ENCODE results near the gene VAV3. TPM values are rescaled to one million over a fixed set of nuclear protein-coding genes. Genes with fewer than 3 reads are reported as not detected.

The VAV3 gene
- total RNA-seq, 2 experiments from 2014 or later: 2.3 to 8.3 TPM

DNA sequence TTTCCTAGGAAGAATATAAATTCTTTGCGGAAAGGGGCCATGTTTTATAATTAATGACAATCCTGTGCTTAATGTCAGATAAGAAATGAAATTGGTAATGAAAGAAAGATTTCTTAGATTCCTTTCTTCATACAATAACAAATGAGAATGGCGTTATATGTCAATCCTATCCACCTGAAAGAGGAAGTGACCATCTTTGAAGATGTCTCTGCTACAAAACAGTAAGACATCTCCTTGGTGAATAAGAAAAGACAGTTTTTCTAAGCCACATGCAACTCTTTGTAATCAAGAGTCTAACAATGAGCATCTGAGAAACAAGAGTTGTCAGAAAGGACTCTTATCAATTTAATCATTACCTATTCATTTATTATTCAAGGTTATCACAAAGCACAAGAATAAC, 286.0 kb downstream of the VAV3 start:
- CTCF ChIA-PET (ENCODE audit: unreplicated experiment): no interaction called here

DNA sequence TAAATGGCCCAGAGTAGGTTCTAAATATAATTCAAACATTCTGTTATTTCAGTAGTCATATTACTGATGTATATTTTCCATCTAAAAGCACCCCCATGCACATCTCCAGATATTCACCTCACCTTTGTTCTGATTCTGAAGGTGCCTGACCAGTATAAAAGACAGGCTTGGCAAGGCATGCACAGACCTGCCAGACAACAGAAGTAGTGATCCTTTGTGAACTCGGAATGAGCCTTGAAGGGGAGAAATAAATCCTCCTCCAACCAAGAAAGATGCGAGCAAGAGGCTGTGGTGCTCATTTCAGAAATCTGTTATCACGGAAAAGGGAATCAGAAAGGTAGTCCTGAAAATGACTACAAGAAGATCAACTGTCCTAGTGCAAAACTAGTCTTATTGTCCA, 287.3 kb downstream of the VAV3 start:
- no peak for DNase-seq (ENCODE audit: low spot score)
- Histone ChIP-seq H3K4me3 (ENCODE audit: low read depth, low read length, poor library complexity, severe bottlenecking) (no peak overlapping the region), H2AFZ (ENCODE audit: low read length) (no peak overlapping the region), H3K9me3 (ENCODE audit: low read length) (no peaks in the 10 kb centered on the region), H3K4me2 (ENCODE audit: low read length) (no peak overlapping the region), H4K20me1 (ENCODE audit: insufficient read depth, low read length) (no peaks in the 10 kb centered on the region), H3K36me3 (ENCODE audit: insufficient read depth, low read length) (no peaks in the 10 kb centered on the region), H3K79me2 (ENCODE audit: insufficient read depth, low read depth, low read length) (no peaks in the 10 kb centered on the region), H3K9me2 (ENCODE audit: insufficient read depth, low read length) (no peaks in the 10 kb centered on the region), H3K27ac (ENCODE audit: low read depth, low read length, poor library complexity, severe bottlenecking) (no peak overlapping the region), H3K4me1 (ENCODE audit: insufficient read depth, low read length, poor library complexity, severe bottlenecking) (peaks cover 8% of the 10 kb centered on the region)
- intact Hi-C loops (cut with micrococcal nuclease; ENCODE audit: unreplicated experiment): no loop called here
- no TSS peak for BruUV-seq (replicated peaks)
- ChIA-PET CTCF (ENCODE audit: unreplicated experiment) (no interaction called here), POLR2A (interaction anchor here (0.6 to 0.8 kb wide), 2 partner anchors 268 to 463 kb away, joined by 3 read pairs; no protein-coding TSS in a partner anchor)
- TF ChIP-seq EZH2phosphoT487 (IDR thresholded peaks at IDR 0.05; ENCODE audit: borderline replicate concordance, low read depth, low read length): no peak
- TF ChIP-seq, protein P1, sequence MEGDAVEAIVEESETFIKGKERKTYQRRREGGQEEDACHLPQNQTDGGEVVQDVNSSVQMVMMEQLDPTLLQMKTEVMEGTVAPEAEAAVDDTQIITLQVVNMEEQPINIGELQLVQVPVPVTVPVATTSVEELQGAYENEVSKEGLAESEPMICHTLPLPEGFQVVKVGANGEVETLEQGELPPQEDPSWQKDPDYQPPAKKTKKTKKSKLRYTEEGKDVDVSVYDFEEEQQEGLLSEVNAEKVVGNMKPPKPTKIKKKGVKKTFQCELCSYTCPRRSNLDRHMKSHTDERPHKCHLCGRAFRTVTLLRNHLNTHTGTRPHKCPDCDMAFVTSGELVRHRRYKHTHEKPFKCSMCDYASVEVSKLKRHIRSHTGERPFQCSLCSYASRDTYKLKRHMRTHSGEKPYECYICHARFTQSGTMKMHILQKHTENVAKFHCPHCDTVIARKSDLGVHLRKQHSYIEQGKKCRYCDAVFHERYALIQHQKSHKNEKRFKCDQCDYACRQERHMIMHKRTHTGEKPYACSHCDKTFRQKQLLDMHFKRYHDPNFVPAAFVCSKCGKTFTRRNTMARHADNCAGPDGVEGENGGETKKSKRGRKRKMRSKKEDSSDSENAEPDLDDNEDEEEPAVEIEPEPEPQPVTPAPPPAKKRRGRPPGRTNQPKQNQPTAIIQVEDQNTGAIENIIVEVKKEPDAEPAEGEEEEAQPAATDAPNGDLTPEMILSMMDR (conservative IDR thresholded peaks at IDR 0.05; ENCODE audit: low read length): no peak

More for the DNA sequence above, 286.0 kb downstream of the VAV3 start:
- DNase-seq (ENCODE audit: low spot score): peak; percentile 44
- no peaks in the 10 kb centered on the region for H3K36me3 ChIP-seq (ENCODE audit: insufficient read depth, low read length)
- H3K27ac ChIP-seq (ENCODE audit: low read depth, low read length, poor library complexity, severe bottlenecking): no peak overlapping the region
- H4K20me1 ChIP-seq (ENCODE audit: insufficient read depth, low read length): no peaks in the 10 kb centered on the region
- H2AFZ ChIP-seq (ENCODE audit: low read length): peak overlapping the region; percentile 24; the same call in 1 of the 2 replicates
- H3K9me2 ChIP-seq (ENCODE audit: insufficient read depth, low read length): no peaks in the 10 kb centered on the region
- peak overlapping the region; percentile 4; the same call in 1 of the 2 replicates for H3K4me2 ChIP-seq (ENCODE audit: low read length)
- H3K79me2 ChIP-seq (ENCODE audit: insufficient read depth, low read depth, low read length): no peaks in the 10 kb centered on the region
- H3K4me3 ChIP-seq (ENCODE audit: low read depth, low read length, poor library complexity, severe bottlenecking): no peak overlapping the region
- POLR2A ChIA-PET: interaction anchor here (1.0 to 2.2 kb wide), 5 partner anchors 10 to 150 kb away, joined by 3 to 8 read pairs (median 4); no protein-coding TSS in a partner anchor
- no TSS peak for BruUV-seq (replicated peaks)
- no peaks in the 10 kb centered on the region for H3K9me3 ChIP-seq (ENCODE audit: low read length)
- intact Hi-C loops (cut with micrococcal nuclease; ENCODE audit: unreplicated experiment): no loop called here
- no peak for TF ChIP-seq EZH2phosphoT487 (IDR thresholded peaks at IDR 0.05; ENCODE audit: borderline replicate concordance, low read depth, low read length)
- TF ChIP-seq, protein P1 (conservative IDR thresholded peaks at IDR 0.05; ENCODE audit: low read length): no peak
- H3K4me1 ChIP-seq (ENCODE audit: insufficient read depth, low read length, poor library complexity, severe bottlenecking): peaks cover 8% of the 10 kb centered on the region

DNA sequence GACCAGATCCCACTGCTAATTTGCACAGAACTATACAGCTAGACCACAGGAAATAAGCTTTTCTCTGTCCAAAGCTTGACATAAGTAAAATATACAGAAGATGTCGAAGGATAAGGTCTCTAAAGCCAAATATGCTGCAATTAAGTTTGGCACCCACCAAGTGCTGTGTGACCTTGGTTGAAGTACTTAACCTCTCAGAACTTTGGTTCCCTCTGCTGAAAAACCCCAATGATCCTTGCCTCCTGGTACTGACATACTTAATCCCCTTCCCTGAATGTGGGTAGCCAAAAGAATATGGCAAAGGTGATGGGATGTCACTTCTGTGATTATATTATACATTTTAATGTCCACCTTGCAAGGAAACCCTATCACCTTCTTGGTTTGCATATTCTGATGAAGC, 290.5 kb downstream of the VAV3 start:
- POLR2A ChIA-PET: no interaction called here

More for the DNA sequence above, 290.5 kb downstream of the VAV3 start:
- Histone ChIP-seq H3K9me2 (ENCODE audit: insufficient read depth, low read length) (no peaks in the 10 kb centered on the region), H3K79me2 (ENCODE audit: insufficient read depth, low read depth, low read length) (no peaks in the 10 kb centered on the region), H3K27ac (ENCODE audit: low read depth, low read length, poor library complexity, severe bottlenecking) (no peak overlapping the region), H3K9me3 (ENCODE audit: low read length) (no peaks in the 10 kb centered on the region), H3K4me2 (ENCODE audit: low read length) (no peak overlapping the region), H4K20me1 (ENCODE audit: insufficient read depth, low read length) (no peaks in the 10 kb centered on the region), H2AFZ (ENCODE audit: low read length) (no peak overlapping the region), H3K4me3 (ENCODE audit: low read depth, low read length, poor library complexity, severe bottlenecking) (no peak overlapping the region), H3K4me1 (ENCODE audit: insufficient read depth, low read length, poor library complexity, severe bottlenecking) (peaks cover 6% of the 10 kb centered on the region), H3K36me3 (ENCODE audit: insufficient read depth, low read length) (no peaks in the 10 kb centered on the region)
- CTCF ChIA-PET (ENCODE audit: unreplicated experiment): no interaction called here
- BruUV-seq (replicated peaks): no TSS peak
- DNase-seq (ENCODE audit: low spot score): no peak
- intact Hi-C loops (cut with micrococcal nuclease; ENCODE audit: unreplicated experiment): no loop called here
- no peak for TF ChIP-seq EZH2phosphoT487 (IDR thresholded peaks at IDR 0.05; ENCODE audit: borderline replicate concordance, low read depth, low read length)
- TF ChIP-seq, protein P1 (conservative IDR thresholded peaks at IDR 0.05; ENCODE audit: low read length): no peak

Measured in OCI-LY7 (cell line).